GM20000 (cell line): ENCODE measurements around the gene LOC128125822.

ENCODE experiments used
- DNase-seq: peaks from one replicate; pipeline ENCODE4 v3.0.0; 2012; ENCODE audit warnings: low spot score
- CTCF ChIP-seq: IDR thresholded peaks from 2 replicates; pipeline ENCODE4 v1.5.1; 2012; ENCODE audit warnings: mild to moderate bottlenecking, control low read depth; ENCODE audit errors: extremely low read depth, missing control alignments

Gene LOC128125822

DNA sequence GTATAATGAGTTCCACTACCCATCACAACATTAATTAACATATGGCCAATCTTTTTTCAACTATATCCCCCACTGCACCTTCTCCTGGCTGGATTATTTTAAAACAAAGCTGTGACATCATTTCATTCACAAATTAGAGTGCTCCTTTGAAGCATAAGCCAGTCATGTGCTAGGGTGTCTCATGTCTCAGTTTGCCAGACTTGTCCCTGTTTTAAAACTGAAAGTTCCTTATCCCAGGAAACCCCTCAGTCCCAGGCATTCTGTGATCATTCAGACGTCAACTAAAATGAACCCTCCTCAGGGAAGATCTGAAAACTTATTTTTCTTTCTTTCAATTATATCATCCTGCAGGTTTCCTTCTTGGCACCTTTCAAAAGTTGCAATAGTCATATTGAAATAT, 29.3 kb upstream of the LOC128125822 start:
- no peak for TF ChIP-seq CTCF
- no peak for DNase-seq

DNA sequence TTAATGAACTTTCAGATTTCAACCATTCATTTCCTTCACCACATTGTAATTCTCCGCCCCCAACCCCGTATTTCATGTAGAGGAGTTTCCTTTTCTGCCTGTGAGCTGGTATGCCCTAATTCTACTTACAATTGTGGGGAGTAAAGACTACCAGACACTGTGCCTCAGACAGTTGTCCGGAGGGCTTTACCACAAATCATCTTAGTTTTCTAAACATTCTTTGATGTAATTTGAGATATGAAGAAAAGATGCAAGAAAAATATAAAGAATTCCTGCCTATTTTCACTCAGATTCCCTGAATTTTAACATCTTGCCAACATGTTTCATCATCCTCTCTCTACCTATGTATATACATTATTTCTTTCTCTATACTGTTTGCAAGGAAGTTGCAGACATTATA, 28.3 kb upstream of the LOC128125822 start:
- TF ChIP-seq CTCF = no peak
- no peak for DNase-seq

GRCh38 chr6:63546236-63546635, 26.0 kb upstream of the LOC128125822 start:
- no peak for DNase-seq

DNA sequence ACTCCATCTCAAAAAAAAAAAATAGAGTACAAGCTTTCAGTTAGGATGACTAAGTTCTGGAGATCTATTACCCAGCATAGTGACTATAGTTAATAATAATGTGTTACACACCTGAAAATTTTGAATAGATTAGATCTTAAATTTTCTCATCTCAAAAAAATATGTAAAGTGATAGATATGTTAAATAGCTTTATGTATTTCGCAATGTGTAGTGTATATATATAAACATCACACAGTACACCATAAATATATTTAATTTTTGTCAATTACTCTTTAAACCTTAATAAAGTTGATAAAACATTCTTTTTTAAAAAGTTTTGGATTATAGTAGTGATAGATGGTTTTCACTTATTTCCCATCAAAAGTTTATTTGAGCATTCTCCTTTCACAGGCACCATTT, 25.6 kb upstream of the LOC128125822 start:
- DNase-seq = no peak
- no peak for TF ChIP-seq CTCF

More at GRCh38 chr6:63546236-63546635, 26.0 kb upstream of the LOC128125822 start:
- no peak for TF ChIP-seq CTCF

DNA sequence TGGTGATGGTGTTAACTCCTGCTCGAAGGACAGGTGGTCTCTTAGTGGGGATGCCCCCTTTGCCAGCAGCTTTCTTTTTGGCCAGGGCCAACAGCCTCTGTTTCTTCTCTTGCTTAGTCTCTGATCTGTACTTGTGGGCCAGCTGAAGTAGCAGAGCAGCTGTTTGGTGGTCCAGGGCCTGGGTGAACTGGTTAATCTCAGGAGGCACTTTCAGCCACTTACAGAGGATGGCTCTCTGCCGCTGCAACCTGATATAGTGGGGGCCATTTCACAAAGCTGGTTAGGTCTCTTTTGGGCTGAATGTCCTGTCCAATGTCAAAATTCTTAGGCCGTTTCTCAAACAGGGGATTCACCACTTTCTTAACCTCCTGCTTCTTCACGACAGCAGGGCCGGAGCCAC, 23.2 kb upstream of the LOC128125822 start:
- DNase-seq = no peak
- TF ChIP-seq CTCF = no peak

GRCh38 chr6:63553208-63553607, 19.1 kb upstream of the LOC128125822 start:
- DNase-seq = peak; percentile 57
- TF ChIP-seq CTCF = no peak

DNA sequence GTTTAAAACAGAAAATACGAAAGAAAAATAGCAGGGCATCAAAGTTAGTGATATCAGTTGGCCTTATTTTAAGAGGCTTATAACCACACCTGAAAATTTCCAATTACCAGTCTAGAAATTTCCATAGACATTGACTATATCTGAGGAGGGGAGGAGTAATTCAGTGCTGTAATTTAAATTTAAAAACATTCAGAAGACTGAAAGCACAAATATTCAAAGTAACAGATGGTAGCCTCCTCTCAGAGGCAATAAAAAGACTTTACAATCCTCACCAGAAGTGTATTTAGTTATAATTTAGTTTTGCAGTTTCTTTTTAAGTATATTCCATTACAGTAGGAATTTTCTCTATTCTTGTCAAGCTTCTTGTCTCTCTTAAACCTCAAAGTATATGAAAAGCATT, 18.4 kb upstream of the LOC128125822 start:
- DNase-seq = no peak
- no peak for TF ChIP-seq CTCF
